Measurements from ENCODE around the gene POLRMT. TPM values are rescaled to one million over a fixed set of nuclear protein-coding genes. Genes with fewer than 3 reads are reported as not detected.

POLRMT gene
- total RNA-seq, 1 donor from 2014 or later = 45.3 TPM

DNA sequence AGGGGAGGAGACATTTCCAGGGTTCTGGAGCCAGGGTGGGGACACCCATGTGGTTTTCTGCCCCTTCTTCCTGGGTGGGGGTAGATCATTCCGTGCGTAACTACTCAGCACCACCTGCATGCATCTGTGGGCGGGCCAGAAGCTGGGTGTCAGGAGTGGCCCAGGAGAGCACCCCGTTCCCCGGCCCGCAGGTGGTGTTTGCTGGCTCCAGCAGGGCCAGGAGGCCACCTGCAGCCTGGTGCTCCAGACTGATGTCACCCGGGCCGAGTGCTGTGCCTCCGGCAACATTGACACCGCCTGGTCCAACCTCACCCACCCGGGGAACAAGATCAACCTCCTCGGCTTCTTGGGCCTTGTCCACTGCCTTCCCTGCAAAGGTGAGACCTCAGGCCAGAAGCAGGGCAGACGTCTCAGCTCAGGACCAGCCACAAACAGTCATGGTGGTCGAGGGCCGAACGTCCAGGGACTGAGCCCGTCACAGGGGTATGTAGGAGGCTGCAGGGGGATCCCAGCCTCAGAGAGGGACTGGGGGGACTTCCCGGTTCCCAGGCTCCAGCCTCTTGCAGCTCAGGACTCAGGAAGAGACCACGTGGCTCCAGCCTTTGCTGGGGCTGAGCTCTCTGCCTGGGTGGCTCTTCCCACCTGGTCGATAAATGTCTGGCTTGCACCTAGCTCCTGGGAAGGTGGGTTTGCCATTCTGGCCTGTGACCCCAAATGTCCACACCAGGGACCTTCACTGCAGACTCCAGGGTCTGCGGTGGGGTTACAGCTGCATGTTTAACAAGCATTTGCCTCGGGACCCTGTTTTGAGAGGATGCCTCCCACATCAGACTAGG is 44.5 kb upstream of the POLRMT start:
- TF ChIP-seq, protein P1, sequence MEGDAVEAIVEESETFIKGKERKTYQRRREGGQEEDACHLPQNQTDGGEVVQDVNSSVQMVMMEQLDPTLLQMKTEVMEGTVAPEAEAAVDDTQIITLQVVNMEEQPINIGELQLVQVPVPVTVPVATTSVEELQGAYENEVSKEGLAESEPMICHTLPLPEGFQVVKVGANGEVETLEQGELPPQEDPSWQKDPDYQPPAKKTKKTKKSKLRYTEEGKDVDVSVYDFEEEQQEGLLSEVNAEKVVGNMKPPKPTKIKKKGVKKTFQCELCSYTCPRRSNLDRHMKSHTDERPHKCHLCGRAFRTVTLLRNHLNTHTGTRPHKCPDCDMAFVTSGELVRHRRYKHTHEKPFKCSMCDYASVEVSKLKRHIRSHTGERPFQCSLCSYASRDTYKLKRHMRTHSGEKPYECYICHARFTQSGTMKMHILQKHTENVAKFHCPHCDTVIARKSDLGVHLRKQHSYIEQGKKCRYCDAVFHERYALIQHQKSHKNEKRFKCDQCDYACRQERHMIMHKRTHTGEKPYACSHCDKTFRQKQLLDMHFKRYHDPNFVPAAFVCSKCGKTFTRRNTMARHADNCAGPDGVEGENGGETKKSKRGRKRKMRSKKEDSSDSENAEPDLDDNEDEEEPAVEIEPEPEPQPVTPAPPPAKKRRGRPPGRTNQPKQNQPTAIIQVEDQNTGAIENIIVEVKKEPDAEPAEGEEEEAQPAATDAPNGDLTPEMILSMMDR (IDR thresholded peaks at IDR 0.05; ENCODE audit: insufficient read depth, low read depth, low read length) = no peak
- TF ChIP-seq EZH2 (IDR thresholded peaks at IDR 0.05; ENCODE audit: insufficient read depth, low read length) = no peak
- H3K9ac ChIP-seq (ENCODE audit: low read length) = peak overlapping the region; percentile 96
- H3K79me2 ChIP-seq (ENCODE audit: insufficient read depth, low read length) = peaks cover 26% of the 10 kb centered on the region
- peaks cover 34% of the 10 kb centered on the region for H3K4me1 ChIP-seq (ENCODE audit: insufficient read depth, low read length)
- H3K36me3 Mint-ChIP-seq (ENCODE audit: low read depth, unreplicated experiment) = peaks cover 6% of the 10 kb centered on the region
- H3K4me2 ChIP-seq (ENCODE audit: low read length) = peak overlapping the region; percentile 94
- H3K27me3 Mint-ChIP-seq (ENCODE audit: low read depth, unreplicated experiment) = peaks cover 3% of the 10 kb centered on the region
- H3K36me3 ChIP-seq (ENCODE audit: insufficient read depth, low read length) = no peaks in the 10 kb centered on the region
- H3K27me3 ChIP-seq (ENCODE audit: insufficient read depth, low read length) = no peaks in the 10 kb centered on the region
- peak overlapping the region; percentile 91 for H3K27ac ChIP-seq (ENCODE audit: low read depth, low read length)
- H3K4me1 Mint-ChIP-seq (ENCODE audit: low read depth, unreplicated experiment) = peaks cover 9% of the 10 kb centered on the region
- H2AFZ ChIP-seq (ENCODE audit: low read depth, low read length) = no peak overlapping the region
- no peaks in the 10 kb centered on the region for H3K9me3 Mint-ChIP-seq (ENCODE audit: unreplicated experiment)
- peak overlapping the region; percentile 72 for H3K27ac Mint-ChIP-seq (ENCODE audit: unreplicated experiment)
- peak overlapping the region; percentile 62 for H3K4me3 ChIP-seq (ENCODE audit: insufficient read depth, low read depth, low read length)
- H3K9me3 ChIP-seq (ENCODE audit: insufficient read depth, low read depth, low read length) = no peaks in the 10 kb centered on the region
- DNase-seq (ENCODE audit: low read depth) (peak; percentile 58), FAIRE-seq (no peak)
- peaks cover 25% of the 10 kb centered on the region for H4K20me1 ChIP-seq (ENCODE audit: insufficient read depth, low read length)
- H3K4me3 Mint-ChIP-seq (ENCODE audit: unreplicated experiment) = peak overlapping the region; percentile 79

DNA sequence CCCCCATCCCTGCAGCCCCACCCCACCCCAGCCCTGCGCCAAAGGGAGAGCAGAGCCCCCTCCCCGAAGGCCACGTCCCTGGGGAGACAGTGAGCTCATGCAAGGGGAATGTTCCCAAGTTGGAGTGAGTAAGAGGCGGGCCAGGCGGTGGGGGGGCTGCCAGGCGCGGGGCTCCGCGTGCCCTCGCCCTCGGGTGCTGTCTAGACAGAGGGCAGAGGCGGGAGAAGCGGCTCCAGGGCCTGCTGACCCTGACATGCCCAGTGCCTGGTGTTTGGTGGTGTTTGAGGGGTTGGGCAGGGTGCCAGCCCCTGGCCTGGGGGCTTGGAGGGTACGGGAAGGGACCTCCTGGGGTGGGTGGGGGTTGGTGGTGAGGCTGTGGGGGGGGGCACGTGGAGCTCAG is 43.9 kb upstream of the POLRMT start:
- DNase-seq (ENCODE audit: low read depth) (peak; percentile 80), FAIRE-seq (no peak)
- no peaks in the 10 kb centered on the region for H3K36me3 ChIP-seq (ENCODE audit: insufficient read depth, low read length)
- no peak for TF ChIP-seq EZH2 (IDR thresholded peaks at IDR 0.05; ENCODE audit: insufficient read depth, low read length)
- TF ChIP-seq, protein P1 (IDR thresholded peaks at IDR 0.05; ENCODE audit: insufficient read depth, low read depth, low read length) = no peak
- peak overlapping the region; percentile 72 for H3K27ac Mint-ChIP-seq (ENCODE audit: unreplicated experiment)
- no peak overlapping the region for H3K4me3 Mint-ChIP-seq (ENCODE audit: unreplicated experiment)
- peaks cover 34% of the 10 kb centered on the region for H3K4me1 ChIP-seq (ENCODE audit: insufficient read depth, low read length)
- peak overlapping the region; percentile 96 for H3K9ac ChIP-seq (ENCODE audit: low read length)
- no peaks in the 10 kb centered on the region for H3K27me3 ChIP-seq (ENCODE audit: insufficient read depth, low read length)
- H3K36me3 Mint-ChIP-seq (ENCODE audit: low read depth, unreplicated experiment) = peaks cover 6% of the 10 kb centered on the region
- peak overlapping the region; percentile 94 for H3K4me2 ChIP-seq (ENCODE audit: low read length)
- peak overlapping the region; percentile 91 for H3K27ac ChIP-seq (ENCODE audit: low read depth, low read length)
- no peak overlapping the region for H2AFZ ChIP-seq (ENCODE audit: low read depth, low read length)
- H3K4me1 Mint-ChIP-seq (ENCODE audit: low read depth, unreplicated experiment) = peaks cover 9% of the 10 kb centered on the region
- peaks cover 25% of the 10 kb centered on the region for H4K20me1 ChIP-seq (ENCODE audit: insufficient read depth, low read length)
- no peaks in the 10 kb centered on the region for H3K9me3 Mint-ChIP-seq (ENCODE audit: unreplicated experiment)
- peaks cover 3% of the 10 kb centered on the region for H3K27me3 Mint-ChIP-seq (ENCODE audit: low read depth, unreplicated experiment)
- peak overlapping the region; percentile 83 for H3K4me3 ChIP-seq (ENCODE audit: insufficient read depth, low read depth, low read length)
- no peaks in the 10 kb centered on the region for H3K9me3 ChIP-seq (ENCODE audit: insufficient read depth, low read depth, low read length)
- H3K79me2 ChIP-seq (ENCODE audit: insufficient read depth, low read length) = peaks cover 26% of the 10 kb centered on the region

All from astrocyte (in vitro differentiated cells and primary cell).